Fibroblast of skin of left biceps (primary cell): ENCODE results near the gene SPAG16.
"Not testable (repeated sequence)": the region's sequence is repeated elsewhere in the genome, so short reads cannot be mapped to it uniquely, and the experiment has no call there.

Source experiments
- DNase-seq, 2 experiments: peaks; one replicate each; pipeline ENCODE4 v3.0.0-alpha.2; 2013; ENCODE audit warnings: low read depth in 2 of 2

Gene SPAG16

DNA sequence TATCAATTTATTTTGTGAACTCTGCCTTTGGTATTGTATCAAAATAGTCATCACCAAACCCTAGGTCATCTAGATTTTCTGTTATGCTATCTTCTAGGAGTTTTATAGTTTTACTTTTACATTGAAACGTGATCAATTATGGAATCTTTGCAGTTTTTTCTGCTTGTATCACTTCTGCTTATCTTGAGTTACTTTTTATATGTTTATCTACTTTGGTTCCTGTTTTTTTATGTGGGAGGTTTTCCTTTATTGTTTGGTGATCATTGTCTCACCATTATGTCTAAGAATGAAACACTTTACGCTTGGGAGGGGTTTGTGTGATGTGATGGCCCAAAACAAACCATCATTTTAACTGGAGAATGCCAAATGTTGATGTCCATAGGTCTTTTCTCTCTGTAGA is 261.2 kb downstream of the SPAG16 start:
- no peak for DNase-seq

DNA sequence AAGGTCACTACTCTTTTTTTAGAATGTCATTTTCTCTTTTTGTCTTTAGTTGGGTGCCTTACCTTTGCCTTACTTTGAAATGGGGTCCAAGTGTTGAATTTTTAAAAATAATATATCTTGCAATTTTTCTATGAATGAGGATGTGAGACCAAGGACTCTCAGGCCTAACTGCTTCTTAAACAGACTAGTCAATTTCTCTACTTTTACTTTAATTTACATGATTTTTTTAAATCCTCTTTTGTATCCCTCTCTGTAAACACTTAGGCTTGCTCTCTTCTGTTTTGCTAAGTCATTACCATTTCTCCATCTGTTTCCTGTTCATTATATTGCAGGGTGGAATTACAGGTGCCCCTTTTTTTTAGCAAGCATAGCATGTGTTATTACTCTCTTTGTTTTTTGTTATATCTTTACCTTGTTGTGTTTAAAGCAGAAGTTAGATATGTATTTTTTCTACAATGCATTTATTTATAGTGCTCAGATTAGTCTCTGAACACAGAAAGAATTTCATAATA is 261.8 kb downstream of the SPAG16 start:
- DNase-seq = no peak

DNA sequence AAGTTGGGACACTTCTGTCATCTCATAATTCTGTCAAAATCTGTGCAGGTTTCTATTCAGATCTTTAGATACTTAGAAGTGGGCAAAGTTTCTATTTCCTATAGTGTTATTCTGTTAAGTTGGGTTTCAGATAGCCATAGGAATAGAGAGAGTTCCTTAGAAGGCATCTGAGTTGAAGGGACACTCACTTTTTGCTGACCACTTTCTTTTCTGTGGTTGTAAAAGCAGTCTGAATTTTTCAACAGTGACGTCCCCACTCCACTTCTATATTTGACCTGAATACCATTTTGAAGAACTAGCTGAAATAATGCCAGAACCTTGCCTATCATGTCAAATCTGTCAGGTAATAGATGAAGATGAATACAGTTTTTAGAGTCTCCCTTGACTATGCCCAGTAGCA is 267.3 kb downstream of the SPAG16 start:
- DNase-seq = no peak

- DNase-seq = no peak
These were observed 274.8 kb downstream of the SPAG16 start for GRCh38 chr2:213559053-213559452.

DNA sequence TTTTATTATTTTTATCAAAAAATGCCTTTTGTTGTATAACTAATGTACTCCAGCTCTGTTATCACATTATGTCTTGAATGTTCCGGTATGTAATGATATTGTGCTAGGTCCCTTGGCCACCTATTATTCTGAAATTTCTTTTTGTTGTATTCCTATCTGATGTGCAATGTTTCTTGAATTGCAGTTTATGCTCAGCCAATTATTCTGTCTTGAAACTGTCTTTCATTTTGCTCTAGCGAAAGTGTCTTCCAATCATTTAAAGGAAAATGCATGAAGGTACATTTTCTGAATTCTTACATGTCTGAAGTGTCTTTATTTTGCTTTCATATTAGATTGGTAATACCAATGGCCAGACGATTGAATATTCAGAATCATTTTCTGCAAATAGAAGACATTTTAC is 277.5 kb downstream of the SPAG16 start:
- no peak for DNase-seq

- no peak for DNase-seq
These were observed 278.4 kb downstream of the SPAG16 start for GRCh38 chr2:213562539-213563180.

GRCh38 chr2:213566846-213567245 is 282.6 kb downstream of the SPAG16 start:
- no peak for DNase-seq

DNA sequence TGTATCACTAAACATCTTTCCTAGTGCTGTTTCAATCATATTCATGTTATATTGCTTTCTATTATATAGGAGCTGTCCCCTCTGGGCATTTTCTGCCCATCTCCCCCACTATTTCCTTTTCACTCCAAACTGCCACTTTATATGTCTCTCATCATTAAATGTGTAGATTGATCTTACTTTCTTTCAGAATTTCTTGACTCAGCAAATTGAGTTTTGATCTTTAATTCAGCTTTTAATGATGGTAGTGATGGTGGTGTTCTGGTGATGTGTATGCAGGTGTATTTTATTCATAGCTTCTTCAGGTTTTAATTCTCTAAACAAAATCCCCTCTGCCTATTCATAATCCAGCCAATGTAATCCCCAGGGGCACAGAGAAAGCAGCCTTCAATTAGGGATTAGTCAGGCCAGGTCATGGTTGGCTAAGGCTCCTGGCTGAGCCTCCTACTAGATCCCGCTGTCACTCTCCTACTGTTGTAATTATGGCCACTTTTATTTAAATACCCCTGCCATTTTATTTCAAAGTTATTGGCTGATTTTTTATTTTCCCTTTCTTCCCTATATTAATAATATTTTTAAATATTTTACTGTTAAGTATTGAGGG is 325.4 kb downstream of the SPAG16 start:
- DNase-seq = no peak

DNA sequence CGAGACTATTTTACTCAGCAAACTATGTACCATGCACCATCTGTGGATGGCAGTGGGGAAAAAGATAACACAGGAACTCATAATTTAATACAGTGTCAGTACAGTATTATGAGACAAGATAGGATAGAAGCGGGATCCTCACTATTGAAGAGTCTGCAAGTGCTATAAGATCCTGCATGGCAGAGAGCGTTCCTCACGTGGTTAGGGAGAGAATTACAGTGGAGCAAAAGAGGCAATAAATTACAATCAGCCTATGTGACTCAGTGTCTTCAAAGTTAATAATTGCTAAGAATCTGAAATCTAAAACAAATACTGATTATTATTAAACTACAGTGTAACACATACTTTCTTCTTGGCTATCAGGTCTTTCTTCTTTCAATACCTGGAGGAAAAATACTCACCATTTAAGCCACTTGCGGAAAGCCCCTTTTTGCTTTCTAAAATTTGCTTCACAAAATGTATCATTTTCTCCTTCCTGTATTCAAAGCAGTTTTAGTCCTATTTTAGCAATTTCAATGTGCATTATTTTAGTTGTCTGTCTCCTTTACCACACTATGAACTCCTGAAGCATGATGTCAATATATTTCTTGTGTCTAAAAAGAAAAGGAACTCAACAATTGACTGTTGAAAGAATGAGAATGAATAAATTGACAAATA is 342.9 kb downstream of the SPAG16 start:
- DNase-seq = no peak

DNA sequence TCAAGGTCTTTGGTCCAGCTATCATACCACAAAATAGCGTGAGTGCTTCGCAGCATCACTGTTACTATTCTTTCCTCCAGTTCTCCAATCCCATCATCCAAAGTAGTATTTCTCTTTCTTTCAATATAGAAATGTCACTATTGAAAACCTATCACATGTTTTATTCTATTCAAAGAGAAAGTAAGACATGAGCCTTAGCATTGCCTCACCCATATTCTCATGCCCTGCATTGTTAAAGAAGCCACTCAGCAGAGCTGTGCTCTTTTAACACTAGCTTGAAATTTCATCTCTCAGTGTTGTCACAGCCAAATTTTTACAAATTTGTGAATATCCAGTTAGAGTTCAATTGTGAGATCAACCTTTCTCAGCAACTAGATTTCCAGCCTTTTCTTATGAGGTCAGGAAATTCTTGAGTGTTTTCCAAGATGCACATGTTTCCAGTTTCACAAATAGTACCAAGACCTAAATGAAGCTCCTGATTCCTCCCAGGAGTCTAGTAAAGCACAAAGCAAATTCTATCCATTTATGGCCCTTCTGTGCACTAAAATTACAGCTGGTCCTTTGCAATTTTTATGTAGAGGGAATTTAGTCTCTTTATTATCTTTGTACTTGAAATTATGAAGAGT is 343.7 kb downstream of the SPAG16 start:
- DNase-seq = no peak

GRCh38 chr2:213640738-213641425 is 356.6 kb downstream of the SPAG16 start:
- DNase-seq = no peak

DNA sequence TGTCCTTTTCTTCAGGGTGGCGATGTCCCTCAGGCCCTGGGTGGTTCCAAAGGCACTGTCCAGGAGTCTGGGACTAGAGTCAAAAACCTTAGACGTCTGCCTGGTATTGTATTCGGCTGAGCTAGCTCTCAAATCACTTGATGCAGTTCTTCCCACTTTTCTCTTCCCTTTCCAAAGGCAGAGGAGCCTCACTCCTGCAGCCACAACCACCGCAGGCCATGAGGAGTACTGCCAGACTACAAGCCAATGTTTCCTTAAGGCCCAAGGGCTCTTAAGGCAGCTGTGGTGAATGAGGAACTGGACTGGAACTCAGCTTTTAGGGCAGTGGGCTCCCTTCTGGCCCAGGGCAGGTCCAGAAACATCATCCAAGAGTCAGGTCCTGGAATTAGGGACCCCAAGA is 360.7 kb downstream of the SPAG16 start:
- no peak for DNase-seq

DNA sequence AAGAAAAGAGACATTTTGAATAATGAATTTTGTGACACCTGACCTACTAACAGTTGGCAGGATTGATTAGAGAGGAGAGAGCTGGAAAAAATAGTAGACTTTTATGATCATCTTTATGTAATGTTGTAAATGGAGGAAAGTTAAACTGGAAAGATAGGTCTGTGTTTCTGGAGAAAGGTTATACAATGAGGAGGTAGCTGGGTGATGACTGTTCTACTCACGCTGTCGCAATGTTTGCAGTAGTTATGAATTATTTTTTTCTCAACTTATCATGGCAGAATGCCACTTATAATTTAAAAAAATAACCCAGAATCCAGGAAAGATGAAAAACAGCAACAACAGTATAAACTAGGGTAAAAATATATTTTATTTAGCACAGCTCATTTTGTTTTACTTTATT is 364.9 kb downstream of the SPAG16 start:
- DNase-seq = no peak

- DNase-seq = no peak
These were observed 380.6 kb downstream of the SPAG16 start for GRCh38 chr2:213664817-213665216.

GRCh38 chr2:213669657-213670056 is 385.4 kb downstream of the SPAG16 start:
- DNase-seq = no peak

DNA sequence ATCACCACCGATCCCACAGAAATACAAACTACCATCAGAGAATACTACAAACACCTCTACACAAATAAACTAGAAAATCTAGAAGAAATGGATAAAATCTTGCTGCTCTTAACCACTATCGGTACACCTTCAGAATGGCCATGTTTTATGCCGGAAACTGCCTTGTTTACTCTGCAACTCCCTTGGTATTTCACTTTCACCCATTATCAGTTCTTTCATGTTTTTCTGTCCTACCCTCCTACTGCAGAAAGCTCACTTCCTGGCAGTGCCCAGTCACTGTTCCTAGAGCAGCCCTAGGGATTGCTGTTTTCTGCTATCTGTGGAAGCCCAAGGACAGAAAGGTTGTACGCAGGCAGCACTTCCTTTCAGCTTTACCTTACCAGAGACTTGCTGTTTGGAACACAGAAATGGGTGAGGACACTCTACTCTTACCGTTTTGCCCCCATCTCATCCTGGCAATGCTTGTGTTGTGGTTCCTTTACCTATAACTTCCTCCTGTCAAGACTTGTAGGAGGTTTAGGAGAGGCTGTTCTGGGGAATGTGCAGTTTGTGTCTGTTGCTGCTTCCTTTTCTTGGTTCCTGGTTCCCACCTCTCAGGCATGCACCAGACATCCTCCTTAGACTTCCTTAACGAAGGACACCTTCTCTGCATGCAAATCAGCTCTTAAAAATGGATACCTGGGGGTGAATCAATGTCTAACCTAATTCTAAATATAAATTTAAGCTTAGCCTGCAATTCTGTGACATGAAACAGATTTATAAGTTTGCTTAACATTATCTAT is 394.4 kb downstream of the SPAG16 start:
- no peak for DNase-seq

GRCh38 chr2:213679894-213680293 is 395.6 kb downstream of the SPAG16 start:
- no peak for DNase-seq

DNA sequence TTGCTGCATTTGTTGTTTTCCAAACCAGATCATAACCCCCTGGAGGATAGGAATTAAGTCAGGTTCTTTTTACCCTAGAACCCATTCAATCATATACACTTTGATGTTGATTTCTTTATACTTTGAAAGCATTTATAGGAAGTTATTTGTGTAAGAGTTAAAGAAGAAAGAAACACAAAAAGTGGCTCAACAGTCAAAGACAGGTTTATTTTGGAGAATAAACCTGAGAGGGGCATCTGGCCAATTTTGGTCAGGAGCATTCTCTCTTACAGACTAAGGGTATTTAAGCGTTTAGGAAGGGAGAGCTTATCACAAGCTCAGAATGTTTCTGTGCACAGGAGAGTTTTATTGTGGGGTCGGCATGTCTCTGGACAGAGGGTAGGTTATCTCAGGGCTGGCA is 398.0 kb downstream of the SPAG16 start:
- no peak for DNase-seq

DNA sequence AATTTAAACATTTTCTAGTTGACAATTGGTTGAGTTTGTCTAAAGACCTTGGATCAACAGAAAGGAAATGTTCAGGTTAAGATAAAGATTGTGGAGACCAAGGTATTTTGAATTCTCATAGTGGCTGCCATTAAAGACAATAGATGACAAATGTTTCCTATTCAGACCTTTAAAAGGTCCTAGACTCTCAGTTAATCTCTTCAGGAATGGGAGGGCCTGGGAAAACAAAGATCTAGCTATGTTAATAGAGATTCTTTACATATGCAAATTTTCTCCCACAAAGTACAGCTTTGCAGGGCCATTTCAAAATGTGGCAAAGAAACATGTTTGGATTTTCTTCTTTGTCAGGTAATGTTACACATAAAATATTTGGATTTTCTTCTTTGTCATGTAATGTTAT is 403.9 kb downstream of the SPAG16 start:
- DNase-seq = no peak

- not testable (repeated sequence) for DNase-seq
These were observed 404.6 kb downstream of the SPAG16 start for GRCh38 chr2:213688825-213689224.

- DNase-seq = no peak
These were observed 405.3 kb downstream of the SPAG16 start for GRCh38 chr2:213689585-213689984.
